Ishikawa (cell line): ENCODE measurements around the gene MRTFB.

Experiments
- CEBPB ChIP-seq: IDR thresholded peaks from 2 replicates; pipeline ENCODE4 v1.6.1; 2012
- CREB1 ChIP-seq: IDR thresholded peaks from 2 replicates; pipeline ENCODE4 v1.6.1; 2012; ENCODE audit warnings: low read depth
- EGR1 ChIP-seq: IDR thresholded peaks from 2 replicates; pipeline ENCODE4 v1.6.1; 2012
- EP300 ChIP-seq: IDR thresholded peaks from 2 replicates; pipeline ENCODE4 v1.6.1; 2012; ENCODE audit warnings: borderline replicate concordance
- FOXM1 ChIP-seq: IDR thresholded peaks from 2 replicates; pipeline ENCODE4 v1.6.1; 2012; ENCODE audit warnings: low read depth, borderline replicate concordance
- NFIC ChIP-seq: IDR thresholded peaks from 2 replicates; pipeline ENCODE4 v1.6.1; 2012
- RAD21 ChIP-seq: IDR thresholded peaks from 2 replicates; pipeline ENCODE4 v1.6.1; 2012; ENCODE audit warnings: low read depth
- TAF1 ChIP-seq: IDR thresholded peaks from 2 replicates; pipeline ENCODE4 v1.6.1; 2012; ENCODE audit warnings: low read depth, mild to moderate bottlenecking
- TCF12 ChIP-seq: IDR thresholded peaks from 2 replicates; pipeline ENCODE4 v1.6.1; 2012; ENCODE audit warnings: low read depth
- TEAD4 ChIP-seq: IDR thresholded peaks from 2 replicates; pipeline ENCODE4 v1.6.1; 2012
- YY1 ChIP-seq: IDR thresholded peaks from 2 replicates; pipeline ENCODE4 v1.6.1; 2012; ENCODE audit warnings: low read depth
- ZBTB7A ChIP-seq: IDR thresholded peaks from 2 replicates; pipeline ENCODE4 v1.6.1; 2012; ENCODE audit warnings: low read depth
- TF ChIP-seq, protein P1 (sequence below): IDR thresholded peaks from 2 replicates; pipeline ENCODE4 v1.6.1; 2012
- TF ChIP-seq, protein P2 (sequence below): IDR thresholded peaks from 2 replicates; pipeline ENCODE4 v1.6.1; 2012
- TF ChIP-seq, protein P3 (sequence below): IDR thresholded peaks from 2 replicates; pipeline ENCODE4 v1.6.1; 2012; ENCODE audit warnings: low read depth, mild to moderate bottlenecking

Gene MRTFB

DNA sequence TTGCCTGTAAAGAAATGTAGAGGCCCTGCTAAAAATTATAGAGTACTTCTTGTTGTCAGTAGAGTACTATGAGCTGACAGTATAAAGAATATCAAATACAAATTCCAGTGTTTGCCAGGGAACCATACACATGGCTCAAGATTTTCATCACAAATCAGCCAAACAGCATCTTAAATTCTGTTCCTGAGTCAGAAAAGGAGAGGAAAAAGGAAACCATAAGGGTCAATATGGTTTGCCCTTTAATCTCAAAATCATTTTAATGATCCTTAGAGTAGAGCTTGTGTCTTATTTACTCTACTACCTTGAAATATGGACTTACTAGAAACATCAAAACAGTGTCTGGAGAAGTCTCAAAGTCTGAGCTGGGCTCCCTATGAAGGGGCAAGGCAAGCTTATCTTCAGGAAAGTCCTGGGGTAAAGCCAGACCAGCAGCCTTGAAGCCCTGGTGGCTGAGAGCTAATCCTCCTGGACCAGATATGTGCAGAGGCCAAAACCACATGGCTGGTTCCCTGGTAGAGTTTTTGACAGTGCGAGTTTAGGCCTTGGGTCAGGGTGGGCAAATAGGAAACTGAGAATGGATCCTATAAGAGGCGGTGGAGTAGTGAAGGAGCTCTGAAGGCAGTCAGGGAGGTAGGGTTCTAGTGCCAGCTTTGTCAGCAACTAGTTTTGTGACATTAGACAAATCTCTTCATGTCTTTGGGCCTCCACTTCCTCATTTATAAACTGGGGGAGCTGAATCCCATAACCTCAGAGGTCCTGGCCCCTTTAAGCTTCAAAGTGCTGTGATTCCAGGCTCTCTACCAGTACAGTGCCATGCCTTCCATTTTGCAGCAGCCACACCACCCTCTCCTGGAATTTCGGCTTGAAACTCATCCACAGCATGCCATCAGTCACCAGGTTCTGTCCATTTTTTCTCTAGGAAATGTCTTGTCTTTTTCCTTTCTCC, 38.9 kb downstream of the MRTFB start:
- TF ChIP-seq TCF12 (no peak), EP300 (no peak), CREB1 (no peak), CEBPB (no peak), TEAD4 (no peak)
- TF ChIP-seq, protein P1, sequence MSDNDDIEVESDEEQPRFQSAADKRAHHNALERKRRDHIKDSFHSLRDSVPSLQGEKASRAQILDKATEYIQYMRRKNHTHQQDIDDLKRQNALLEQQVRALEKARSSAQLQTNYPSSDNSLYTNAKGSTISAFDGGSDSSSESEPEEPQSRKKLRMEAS: no peak

DNA sequence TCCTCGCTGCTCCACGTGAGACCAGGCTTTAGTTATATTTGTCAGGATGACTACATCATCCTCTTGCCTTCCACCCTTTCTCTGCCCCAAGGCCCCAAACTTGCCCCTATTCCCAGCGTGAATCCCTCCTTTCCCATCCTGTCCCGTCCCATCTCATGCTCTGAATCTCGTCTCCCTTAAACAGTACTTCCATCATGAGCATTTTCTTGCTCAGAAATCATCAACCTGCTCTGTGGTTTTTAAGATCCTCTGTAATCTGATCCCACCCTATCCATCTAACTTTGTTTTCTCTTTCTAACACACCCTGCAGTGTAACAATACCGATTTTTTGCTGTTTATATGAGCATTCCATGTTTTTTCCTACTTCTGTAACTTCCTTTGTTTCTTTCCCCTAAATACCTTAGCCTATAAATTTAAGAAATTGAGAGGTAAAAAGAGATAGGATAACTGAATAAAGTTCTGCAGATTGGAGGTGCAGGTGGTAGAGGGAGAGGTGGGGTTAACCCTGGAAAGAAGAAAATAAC, 39.7 kb downstream of the MRTFB start:
- TF ChIP-seq, protein P2, sequence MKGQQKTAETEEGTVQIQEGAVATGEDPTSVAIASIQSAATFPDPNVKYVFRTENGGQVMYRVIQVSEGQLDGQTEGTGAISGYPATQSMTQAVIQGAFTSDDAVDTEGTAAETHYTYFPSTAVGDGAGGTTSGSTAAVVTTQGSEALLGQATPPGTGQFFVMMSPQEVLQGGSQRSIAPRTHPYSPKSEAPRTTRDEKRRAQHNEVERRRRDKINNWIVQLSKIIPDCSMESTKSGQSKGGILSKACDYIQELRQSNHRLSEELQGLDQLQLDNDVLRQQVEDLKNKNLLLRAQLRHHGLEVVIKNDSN: no peak
- TF ChIP-seq FOXM1: no peak
- no peak for TF ChIP-seq RAD21
- no peak for TF ChIP-seq CREB1
- no peak for TF ChIP-seq ZBTB7A
- TF ChIP-seq YY1: no peak
- TF ChIP-seq CEBPB: no peak
- TF ChIP-seq EP300: no peak
- TF ChIP-seq TAF1: no peak
- no peak for TF ChIP-seq EGR1
- TF ChIP-seq, protein P1: no peak
- no peak for TF ChIP-seq TCF12
- TF ChIP-seq, protein P3, sequence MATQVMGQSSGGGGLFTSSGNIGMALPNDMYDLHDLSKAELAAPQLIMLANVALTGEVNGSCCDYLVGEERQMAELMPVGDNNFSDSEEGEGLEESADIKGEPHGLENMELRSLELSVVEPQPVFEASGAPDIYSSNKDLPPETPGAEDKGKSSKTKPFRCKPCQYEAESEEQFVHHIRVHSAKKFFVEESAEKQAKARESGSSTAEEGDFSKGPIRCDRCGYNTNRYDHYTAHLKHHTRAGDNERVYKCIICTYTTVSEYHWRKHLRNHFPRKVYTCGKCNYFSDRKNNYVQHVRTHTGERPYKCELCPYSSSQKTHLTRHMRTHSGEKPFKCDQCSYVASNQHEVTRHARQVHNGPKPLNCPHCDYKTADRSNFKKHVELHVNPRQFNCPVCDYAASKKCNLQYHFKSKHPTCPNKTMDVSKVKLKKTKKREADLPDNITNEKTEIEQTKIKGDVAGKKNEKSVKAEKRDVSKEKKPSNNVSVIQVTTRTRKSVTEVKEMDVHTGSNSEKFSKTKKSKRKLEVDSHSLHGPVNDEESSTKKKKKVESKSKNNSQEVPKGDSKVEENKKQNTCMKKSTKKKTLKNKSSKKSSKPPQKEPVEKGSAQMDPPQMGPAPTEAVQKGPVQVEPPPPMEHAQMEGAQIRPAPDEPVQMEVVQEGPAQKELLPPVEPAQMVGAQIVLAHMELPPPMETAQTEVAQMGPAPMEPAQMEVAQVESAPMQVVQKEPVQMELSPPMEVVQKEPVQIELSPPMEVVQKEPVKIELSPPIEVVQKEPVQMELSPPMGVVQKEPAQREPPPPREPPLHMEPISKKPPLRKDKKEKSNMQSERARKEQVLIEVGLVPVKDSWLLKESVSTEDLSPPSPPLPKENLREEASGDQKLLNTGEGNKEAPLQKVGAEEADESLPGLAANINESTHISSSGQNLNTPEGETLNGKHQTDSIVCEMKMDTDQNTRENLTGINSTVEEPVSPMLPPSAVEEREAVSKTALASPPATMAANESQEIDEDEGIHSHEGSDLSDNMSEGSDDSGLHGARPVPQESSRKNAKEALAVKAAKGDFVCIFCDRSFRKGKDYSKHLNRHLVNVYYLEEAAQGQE: no peak
- TF ChIP-seq TEAD4: no peak
- TF ChIP-seq NFIC: no peak

DNA sequence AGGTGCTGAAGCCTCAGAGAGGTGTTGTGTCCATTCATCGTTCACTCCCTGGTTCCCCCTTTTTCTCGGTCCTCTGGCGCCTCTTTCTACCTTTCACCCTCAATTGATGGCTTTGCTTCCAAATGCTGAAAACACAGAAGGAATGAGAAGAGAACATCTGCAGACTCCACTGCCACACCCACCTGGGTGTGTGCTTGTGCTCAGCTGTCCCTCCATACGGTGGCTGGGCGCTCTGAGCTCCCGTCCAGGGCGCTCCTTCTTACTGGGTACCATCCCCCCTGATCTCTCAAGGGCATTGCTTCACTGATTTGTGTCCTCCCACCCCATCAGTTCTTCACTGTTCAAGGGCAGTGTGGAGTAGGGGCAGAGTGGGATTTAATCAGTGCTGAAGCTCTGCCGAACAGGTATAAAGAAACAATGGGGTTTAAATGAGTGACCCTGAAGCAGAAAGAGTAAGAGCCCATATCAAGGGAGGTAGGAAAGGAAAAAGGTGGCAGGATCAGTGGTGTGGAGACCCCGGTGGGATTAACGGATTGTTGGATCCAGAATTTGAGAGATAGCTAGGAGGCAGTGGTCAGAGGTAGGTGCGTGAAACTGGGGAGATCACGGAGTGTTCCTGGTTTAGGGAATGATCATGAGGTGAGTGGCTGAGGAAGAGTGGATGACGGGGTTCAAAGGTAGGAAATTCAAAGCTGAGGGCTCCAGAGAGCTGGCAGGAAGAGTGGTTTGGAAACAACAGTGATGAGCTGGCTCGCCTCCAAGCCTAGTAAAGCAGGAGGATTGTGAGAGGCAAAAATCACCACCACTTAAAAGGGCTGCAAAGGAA, 40.8 kb downstream of the MRTFB start:
- no peak for TF ChIP-seq YY1
- TF ChIP-seq TAF1: no peak
- no peak for TF ChIP-seq EGR1
- TF ChIP-seq CREB1: no peak
- no peak for TF ChIP-seq NFIC
- TF ChIP-seq RAD21: no peak
- TF ChIP-seq ZBTB7A: no peak
- TF ChIP-seq, protein P2: no peak
- no peak for TF ChIP-seq TCF12
- no peak for TF ChIP-seq FOXM1
- no peak for TF ChIP-seq EP300
- TF ChIP-seq, protein P3: no peak
- TF ChIP-seq CEBPB: no peak
- TF ChIP-seq TEAD4: no peak
- TF ChIP-seq, protein P1: no peak

DNA sequence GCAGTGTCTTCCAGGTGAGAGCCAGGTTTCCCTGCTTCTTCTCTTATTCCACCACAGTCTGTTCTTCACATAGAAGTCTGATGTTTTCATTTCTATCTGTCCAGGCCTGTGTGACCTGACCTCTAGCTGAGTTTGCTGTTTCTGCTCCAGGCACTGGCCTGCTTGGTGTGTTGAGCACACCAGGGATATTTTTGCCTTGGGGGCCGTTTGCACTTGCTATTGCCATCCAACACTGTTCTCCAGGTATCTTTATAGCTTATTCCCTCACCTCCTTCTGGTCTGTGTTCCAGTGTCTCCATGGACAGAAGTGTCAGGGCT, 41.4 kb downstream of the MRTFB start:
- TF ChIP-seq CEBPB (no peak), YY1 (no peak), TAF1 (no peak), FOXM1 (no peak), CREB1 (no peak), EP300 (no peak), RAD21 (no peak), NFIC (no peak), ZBTB7A (no peak), EGR1 (no peak), TCF12 (no peak), TEAD4 (no peak)
- TF ChIP-seq, protein P2: no peak
- TF ChIP-seq, protein P1: no peak
- TF ChIP-seq, protein P3: no peak
